ENCODE results near the gene NUTF2.

Gene NUTF2

DNA sequence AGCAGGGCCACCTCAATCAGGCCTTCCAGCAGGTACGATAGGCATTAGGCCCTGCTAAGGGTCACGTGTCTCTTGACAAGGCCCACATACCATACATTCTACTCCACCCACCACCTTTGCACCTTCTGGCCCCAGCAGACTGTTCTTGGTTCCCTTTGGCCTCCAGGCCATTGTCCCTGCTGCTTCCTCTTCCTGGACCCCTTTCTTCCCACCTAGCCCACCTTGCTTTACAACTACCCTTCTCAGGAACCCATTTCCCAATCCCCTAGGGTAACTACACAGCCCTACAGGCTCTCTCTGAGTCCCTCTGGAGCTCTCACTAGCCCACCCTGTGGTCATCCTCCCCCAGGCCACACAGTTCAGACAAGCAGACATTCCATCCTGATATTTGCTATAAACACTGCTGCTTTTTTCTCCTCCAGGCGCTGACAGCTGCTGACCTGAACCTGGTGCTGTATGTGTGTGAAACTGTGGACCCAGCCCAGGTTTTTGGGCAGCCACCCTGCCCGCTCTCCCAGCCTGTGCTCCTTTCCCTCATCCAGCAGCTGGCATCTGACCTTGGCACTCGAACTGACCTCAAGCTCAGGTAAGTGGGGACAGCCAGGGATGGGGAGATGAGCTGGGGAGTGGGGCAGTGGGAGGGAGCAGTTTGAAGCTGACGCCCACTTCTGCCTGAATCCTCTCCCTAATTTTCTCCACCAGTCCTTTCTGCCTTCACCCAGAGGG lies 36.6 kb downstream of the NUTF2 start:
- in situ Hi-C loops (cut with HindIII; ENCODE audit: low sequenced_read_pairs) = no loop called here

GRCh38 chr16:67883872-67884261 lies 37.1 kb downstream of the NUTF2 start:
- in situ Hi-C loops (cut with HindIII; ENCODE audit: low sequenced_read_pairs) = no loop called here

DNA sequence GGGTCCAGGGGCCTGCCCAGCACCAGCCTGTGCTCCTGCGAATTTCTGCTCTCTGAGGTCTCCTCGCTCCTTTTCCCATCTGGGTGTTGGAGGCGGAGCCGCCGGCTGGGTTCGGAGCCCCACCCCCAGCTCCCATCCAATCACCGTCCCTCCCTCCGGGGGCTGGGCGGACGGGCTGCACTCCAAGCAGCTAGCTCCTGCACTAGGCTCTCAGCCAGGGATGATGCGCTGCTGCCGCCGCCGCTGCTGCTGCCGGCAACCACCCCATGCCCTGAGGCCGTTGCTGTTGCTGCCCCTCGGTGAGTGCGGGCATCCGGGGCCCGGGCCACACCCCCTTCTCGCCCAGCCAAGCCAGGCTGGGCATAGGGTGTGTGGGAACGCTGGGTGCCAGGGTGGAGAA lies 38.0 kb downstream of the NUTF2 start, which contains the start of gene NRN1L:
Gene NRN1L (plus strand): TSS at position 202 of the 400 bp plus-strand sequence. CDS start 19 bp downstream, at position 221.
- in situ Hi-C loops (cut with HindIII; ENCODE audit: low sequenced_read_pairs) = no loop called here

DNA sequence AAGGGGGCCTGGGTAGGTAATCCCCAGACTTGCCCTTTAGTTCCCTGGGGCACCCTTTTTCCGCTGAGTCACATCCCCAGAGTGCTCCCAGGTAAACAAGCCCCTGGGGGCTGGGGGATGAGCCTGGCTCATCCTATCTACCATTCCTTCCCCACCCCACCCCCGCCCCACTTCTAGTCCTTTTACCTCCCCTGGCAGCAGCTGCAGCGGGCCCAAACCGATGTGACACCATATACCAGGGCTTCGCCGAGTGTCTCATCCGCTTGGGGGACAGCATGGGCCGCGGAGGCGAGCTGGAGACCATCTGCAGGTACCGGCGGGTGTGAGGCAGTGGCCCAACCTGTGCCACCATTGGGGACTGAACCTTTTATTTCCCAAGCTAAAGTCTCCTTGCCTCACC lies 38.8 kb downstream of the NUTF2 start:
- in situ Hi-C loops (cut with HindIII; ENCODE audit: low sequenced_read_pairs) = no loop called here

DNA sequence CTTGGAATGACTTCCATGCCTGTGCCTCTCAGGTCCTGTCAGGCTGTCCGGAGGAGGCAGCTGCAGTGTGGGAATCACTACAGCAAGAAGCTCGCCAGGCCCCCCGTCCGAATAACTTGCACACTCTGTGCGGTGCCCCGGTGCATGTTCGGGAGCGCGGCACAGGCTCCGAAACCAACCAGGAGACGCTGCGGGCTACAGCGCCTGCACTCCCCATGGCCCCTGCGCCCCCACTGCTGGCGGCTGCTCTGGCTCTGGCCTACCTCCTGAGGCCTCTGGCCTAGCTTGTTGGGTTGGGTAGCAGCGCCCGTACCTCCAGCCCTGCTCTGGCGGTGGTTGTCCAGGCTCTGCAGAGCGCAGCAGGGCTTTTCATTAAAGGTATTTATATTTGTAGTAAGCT lies 39.2 kb downstream of the NUTF2 start:
- in situ Hi-C loops (cut with HindIII; ENCODE audit: low sequenced_read_pairs) = no loop called here

DNA sequence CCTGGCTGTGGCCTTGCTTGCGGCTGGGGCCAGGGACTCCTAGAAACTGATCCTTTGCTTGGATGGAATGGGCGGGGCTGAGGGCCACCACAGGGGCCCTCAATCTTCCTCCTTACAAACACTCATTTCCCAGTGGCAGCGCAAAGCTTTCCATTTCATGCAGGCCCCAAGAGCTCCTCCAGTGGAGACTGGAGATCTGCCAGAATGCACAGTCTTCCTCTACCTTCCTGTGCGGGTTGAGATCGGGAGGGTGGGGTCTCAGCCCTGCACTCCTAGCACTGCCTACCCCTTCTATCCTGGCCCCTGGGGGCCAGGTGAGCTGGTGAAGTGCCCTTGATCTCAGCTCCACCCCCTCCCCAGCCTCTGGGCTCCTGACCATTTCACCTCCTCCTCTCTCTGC lies 39.7 kb downstream of the NUTF2 start:
- in situ Hi-C loops (cut with HindIII; ENCODE audit: low sequenced_read_pairs) = no loop called here

GRCh38 chr16:67888331-67888730 lies 41.6 kb downstream of the NUTF2 start:
- in situ Hi-C loops (cut with HindIII; ENCODE audit: low sequenced_read_pairs) = no loop called here

DNA sequence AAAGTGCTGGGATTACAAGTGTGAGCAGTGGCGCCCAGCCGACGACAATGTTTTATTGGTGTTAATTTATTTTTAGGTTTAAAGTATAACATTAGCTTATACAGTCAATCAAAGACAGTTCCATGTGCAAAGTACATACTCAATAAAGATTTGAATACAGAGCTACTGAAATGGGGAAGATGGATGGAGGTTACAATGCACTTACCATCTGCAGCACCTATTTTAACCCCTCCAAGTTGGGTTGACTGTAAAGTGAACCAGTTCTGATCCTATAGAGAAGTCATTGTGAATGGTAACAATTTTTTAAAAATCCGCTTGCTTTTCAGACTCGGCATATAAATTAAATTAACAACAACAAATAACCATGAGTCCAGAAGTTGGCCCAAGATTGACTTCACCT lies 45.6 kb downstream of the NUTF2 start:
- in situ Hi-C loops (cut with HindIII; ENCODE audit: low sequenced_read_pairs) = no loop called here

- in situ Hi-C loops (cut with HindIII; ENCODE audit: low sequenced_read_pairs) = no loop called here
These were observed 46.4 kb downstream of the NUTF2 start, which contains the start of gene PSKH1 for GRCh38 chr16:67892899-67893742. Gene PSKH1 (plus strand): TSS chr16:67893254. CDS start chr16:67908750, 15,496 bp downstream.

DNA sequence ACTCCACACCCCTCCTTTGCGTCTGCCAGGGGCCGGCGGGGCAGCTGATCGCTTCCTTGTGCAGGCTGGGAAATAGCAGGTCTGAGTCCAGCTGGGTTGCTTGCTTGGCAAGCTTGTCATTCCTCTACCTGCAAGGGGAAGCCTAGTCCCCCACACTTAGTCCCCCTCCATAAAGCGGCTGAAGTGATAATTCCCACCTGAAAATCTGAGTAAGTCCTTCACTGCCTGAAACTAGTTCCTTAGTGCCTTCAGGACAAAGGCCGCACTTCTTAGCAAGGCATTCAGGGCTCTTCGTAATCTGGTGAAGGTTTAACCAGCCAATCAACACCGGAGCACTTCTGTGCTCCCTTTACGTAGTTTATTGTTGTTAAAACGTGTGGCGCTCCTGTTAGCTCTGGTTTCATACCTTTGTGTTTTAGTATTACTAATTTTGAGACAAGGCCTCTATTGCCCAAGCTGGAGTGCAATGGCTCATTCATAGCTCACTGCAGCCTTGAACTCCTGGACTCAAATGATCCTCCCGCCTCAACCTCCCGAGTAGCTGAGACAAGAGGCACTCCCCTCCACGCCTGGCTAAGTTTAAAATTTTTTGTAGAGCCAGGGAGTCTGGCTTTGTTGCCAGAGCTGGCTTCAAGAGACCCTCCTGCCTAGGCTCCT lies 47.1 kb downstream of the NUTF2 start:
- in situ Hi-C loops (cut with HindIII; ENCODE audit: low sequenced_read_pairs) = no loop called here

- in situ Hi-C loops (cut with HindIII; ENCODE audit: low sequenced_read_pairs) = no loop called here
These were observed 50.5 kb downstream of the NUTF2 start for GRCh38 chr16:67897231-67897630.

DNA sequence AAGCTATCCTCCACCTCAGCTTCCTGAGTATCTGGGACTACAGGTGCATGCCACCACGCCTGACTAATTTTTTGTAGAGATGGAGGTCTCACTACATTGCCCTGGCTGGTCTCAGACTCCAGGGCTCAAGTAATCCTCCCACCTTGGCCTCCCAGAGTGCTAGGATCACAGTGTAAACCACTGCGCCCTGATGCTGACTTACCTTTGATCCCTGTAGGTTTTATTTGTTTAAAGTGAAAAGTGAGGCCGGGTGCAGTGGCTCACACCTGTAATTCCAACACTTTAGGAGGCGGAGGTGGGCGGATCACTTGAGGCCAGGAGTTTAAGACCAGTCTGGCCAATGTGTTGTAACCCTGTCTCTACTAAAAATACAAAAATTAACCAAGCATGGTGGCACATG lies 55.0 kb downstream of the NUTF2 start:
- in situ Hi-C loops (cut with HindIII; ENCODE audit: low sequenced_read_pairs) = loop anchor here (25.0 kb wide), 1 partner anchor 111 kb away; the partner anchor contains the start of genes DDX28, DPEP2NB and DUS2

- in situ Hi-C loops (cut with HindIII; ENCODE audit: low sequenced_read_pairs) = loop anchor here (25.0 kb wide), 1 partner anchor 109 kb away; the partner anchor contains the start of genes DDX28, DPEP2NB and DUS2
These were observed 56.1 kb downstream of the NUTF2 start for GRCh38 chr16:67902831-67903230.

- in situ Hi-C loops (cut with HindIII; ENCODE audit: low sequenced_read_pairs) = loop anchor here (25.0 kb wide), 1 partner anchor 105 kb away; the partner anchor contains the start of genes DDX28, DPEP2NB and DUS2
These were observed 60.9 kb downstream of the NUTF2 start for GRCh38 chr16:67907397-67908180.

- in situ Hi-C loops (cut with HindIII; ENCODE audit: low sequenced_read_pairs) = loop anchor here (25.0 kb wide), 1 partner anchor 103 kb away; the partner anchor contains the start of genes DDX28, DPEP2NB and DUS2
These were observed 62.5 kb downstream of the NUTF2 start for GRCh38 chr16:67909056-67909742.

DNA sequence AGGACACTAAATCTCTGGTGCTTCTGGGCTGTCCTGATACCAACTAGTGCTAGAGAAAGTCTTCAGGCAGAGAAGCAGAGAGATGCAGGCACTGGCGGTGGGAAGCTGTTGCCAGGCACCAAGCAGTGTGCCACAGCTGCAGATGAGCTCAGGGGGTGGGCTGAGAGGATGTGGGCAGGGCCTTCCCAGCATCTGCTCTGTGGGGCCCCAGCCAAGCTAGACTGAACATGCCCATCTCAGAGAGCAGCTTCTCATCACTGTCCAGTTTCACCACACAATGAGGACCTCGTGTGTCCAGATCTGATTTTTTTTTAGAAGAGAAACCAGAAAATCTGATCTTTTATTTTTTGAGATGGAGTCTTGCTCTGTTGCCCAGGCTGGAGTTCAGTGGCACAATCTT lies 63.4 kb downstream of the NUTF2 start:
- in situ Hi-C loops (cut with HindIII; ENCODE audit: low sequenced_read_pairs) = loop anchor here (25.0 kb wide), 1 partner anchor 102 kb away; the partner anchor contains the start of genes DDX28, DPEP2NB and DUS2

GRCh38 chr16:67914758-67915495 lies 68.2 kb downstream of the NUTF2 start:
- in situ Hi-C loops (cut with HindIII; ENCODE audit: low sequenced_read_pairs) = loop anchor here (25.0 kb wide), 1 partner anchor 97 kb away; the partner anchor contains the start of genes DDX28, DPEP2NB and DUS2

DNA sequence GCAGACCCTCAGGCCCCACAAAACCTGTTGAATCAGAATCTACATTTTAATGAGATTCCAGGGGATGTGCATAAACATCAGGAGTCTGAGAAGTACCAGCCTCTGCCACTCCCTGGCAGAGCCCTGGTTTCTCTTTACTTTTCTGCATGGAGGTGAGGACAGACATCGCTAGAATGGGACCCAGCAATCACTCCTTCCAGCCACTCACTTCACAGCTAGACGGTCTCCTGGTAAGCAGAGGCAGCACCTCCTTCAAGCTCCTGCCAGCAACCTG lies 68.7 kb downstream of the NUTF2 start:
- in situ Hi-C loops (cut with HindIII; ENCODE audit: low sequenced_read_pairs) = loop anchor here (25.0 kb wide), 1 partner anchor 97 kb away; the partner anchor contains the start of genes DDX28, DPEP2NB and DUS2

Measured in DLD1 (cell line).